Measurements from ENCODE around the gene SPATA24. TPM values are rescaled to one million over a fixed set of nuclear protein-coding genes. Genes with fewer than 3 reads are reported as not detected.

SPATA24 gene
- total RNA-seq, 1 donor from 2014 or later: 3.7 TPM

- Mint-ChIP-seq H3K27me3 (ENCODE audit: low read depth) (no peaks in the 10 kb centered on the region), H3K36me3 (ENCODE audit: low read depth) (peaks cover 19% of the 10 kb centered on the region), H3K4me1 (ENCODE audit: low read depth) (peaks cover 8% of the 10 kb centered on the region), H3K27ac (ENCODE audit: unreplicated experiment) (no peak overlapping the region), H3K4me3 (ENCODE audit: unreplicated experiment) (no peak overlapping the region), H3K9me3 (ENCODE audit: low read depth) (no peaks in the 10 kb centered on the region)
- no peak for TF ChIP-seq CTCF (IDR thresholded peaks at IDR 0.05)
- no peak for DNase-seq (ENCODE audit: low spot score)
Observed at GRCh38 chr5:139415869-139416268, 12.0 kb upstream of the SPATA24 start.

GRCh38 chr5:139415221-139415861 lies 11.5 kb upstream of the SPATA24 start:
- no peak overlapping the region for H3K4me3 Mint-ChIP-seq (ENCODE audit: unreplicated experiment)
- no peaks in the 10 kb centered on the region for H3K9me3 Mint-ChIP-seq (ENCODE audit: low read depth)
- peaks cover 17% of the 10 kb centered on the region for H3K36me3 Mint-ChIP-seq (ENCODE audit: low read depth)
- H3K27me3 Mint-ChIP-seq (ENCODE audit: low read depth): no peaks in the 10 kb centered on the region
- H3K27ac Mint-ChIP-seq (ENCODE audit: unreplicated experiment): no peak overlapping the region
- TF ChIP-seq CTCF (IDR thresholded peaks at IDR 0.05): no peak
- no peak for DNase-seq (ENCODE audit: low spot score)
- peaks cover 8% of the 10 kb centered on the region for H3K4me1 Mint-ChIP-seq (ENCODE audit: low read depth)

- H3K4me1 Mint-ChIP-seq (ENCODE audit: low read depth): peaks cover 8% of the 10 kb centered on the region
- peaks cover 14% of the 10 kb centered on the region for H3K36me3 Mint-ChIP-seq (ENCODE audit: low read depth)
- H3K9me3 Mint-ChIP-seq (ENCODE audit: low read depth): no peaks in the 10 kb centered on the region
- no peak overlapping the region for H3K4me3 Mint-ChIP-seq (ENCODE audit: unreplicated experiment)
- no peaks in the 10 kb centered on the region for H3K27me3 Mint-ChIP-seq (ENCODE audit: low read depth)
- no peak for TF ChIP-seq CTCF (IDR thresholded peaks at IDR 0.05)
- H3K27ac Mint-ChIP-seq (ENCODE audit: unreplicated experiment): no peak overlapping the region
- DNase-seq (ENCODE audit: low spot score): no peak
Observed at GRCh38 chr5:139414581-139415130, 10.8 kb upstream of the SPATA24 start.

GRCh38 chr5:139413963-139414362 lies 10.1 kb upstream of the SPATA24 start:
- H3K36me3 Mint-ChIP-seq (ENCODE audit: low read depth): peaks cover 10% of the 10 kb centered on the region
- TF ChIP-seq CTCF (IDR thresholded peaks at IDR 0.05): no peak
- H3K27me3 Mint-ChIP-seq (ENCODE audit: low read depth): no peaks in the 10 kb centered on the region
- no peak overlapping the region for H3K27ac Mint-ChIP-seq (ENCODE audit: unreplicated experiment)
- no peak overlapping the region for H3K4me3 Mint-ChIP-seq (ENCODE audit: unreplicated experiment)
- DNase-seq (ENCODE audit: low spot score): no peak
- no peaks in the 10 kb centered on the region for H3K9me3 Mint-ChIP-seq (ENCODE audit: low read depth)
- peaks cover 8% of the 10 kb centered on the region for H3K4me1 Mint-ChIP-seq (ENCODE audit: low read depth)

GRCh38 chr5:139413153-139413552 lies 9.3 kb upstream of the SPATA24 start:
- H3K9me3 Mint-ChIP-seq (ENCODE audit: low read depth): no peaks in the 10 kb centered on the region
- DNase-seq (ENCODE audit: low spot score): no peak
- H3K27ac Mint-ChIP-seq (ENCODE audit: unreplicated experiment): no peak overlapping the region
- H3K4me1 Mint-ChIP-seq (ENCODE audit: low read depth): peaks cover 8% of the 10 kb centered on the region
- TF ChIP-seq CTCF (IDR thresholded peaks at IDR 0.05): no peak
- H3K36me3 Mint-ChIP-seq (ENCODE audit: low read depth): peaks cover 10% of the 10 kb centered on the region
- no peaks in the 10 kb centered on the region for H3K27me3 Mint-ChIP-seq (ENCODE audit: low read depth)
- H3K4me3 Mint-ChIP-seq (ENCODE audit: unreplicated experiment): no peak overlapping the region

Data from chondrocyte (in vitro differentiated cells).